B cell (primary cell): ENCODE results near the gene P2RX2. TPM values are rescaled to one million over a fixed set of nuclear protein-coding genes. Genes with fewer than 3 reads are reported as not detected.

ENCODE experiments used
- ATAC-seq: fragments of 200-7000 bp; cut with Tn5 transposase; one replicate; pipeline ENCODE4 v1.10.0; 2021; ENCODE audit warnings: low read depth, mild to moderate bottlenecking, moderate number of reproducible peaks, moderate library complexity
- CTCF ChIA-PET: fragments of 350-600 bp; sonication (Branson Sonifier 250); formaldehyde crosslinking; loops from one replicate; lab custom pipeline; 2021; ENCODE audit warnings: antibody characterized with exemption, inconsistent platforms; lab: Charles Lee
- POLR2A ChIA-PET: fragments of 350-600 bp; sonication (Branson Sonifier 250); formaldehyde crosslinking; loops from one replicate; lab custom pipeline; 2021; ENCODE audit warnings: antibody characterized with exemption; lab: Charles Lee
- DNase-seq: peaks from one replicate; pipeline ENCODE4 v3.0.0; 2013
- H2AFZ ChIP-seq: 2 replicates; pipeline ENCODE4 v1.6.1; 2012; ENCODE audit warnings: mild to moderate bottlenecking, low read depth, low read length; ENCODE audit not compliant: insufficient read depth, poor library complexity, severe bottlenecking
- H3K27ac ChIP-seq, 2 donors: 1 replicate in 1 of 2; 2 replicates in 1 of 2; pipeline ENCODE4 v1.5.1; 2012 to 2013; ENCODE audit warnings: low read length in 2 of 2, mild to moderate bottlenecking in 2 of 2, moderate library complexity in 1 of 2
- H3K27me3 ChIP-seq, 4 experiments: fragments of 200-600 bp in 1 of 4; sonication (generic) in 1 of 4; replicated peaks in 1 of 4; 1 replicate in 2 of 4; 2 replicates in 2 of 4; pipeline versions ENCODE4 v1.6.1 to v1.7.0; 2013 to 2016; ENCODE audit warnings: low read length in 3 of 4, mild to moderate bottlenecking in 2 of 4, mixed read lengths in 1 of 4, moderate library complexity in 1 of 4; ENCODE audit not compliant: insufficient read depth in 4 of 4, control insufficient read depth in 3 of 4; ENCODE audit errors: control extremely low read depth in 1 of 4
- H3K36me3 ChIP-seq, 2 experiments: replicated peaks in 1 of 2; 1 replicate in 1 of 2; 2 replicates in 1 of 2; pipeline versions ENCODE4 v1.6.1 to v1.7.1; 2013; ENCODE audit warnings: low read length in 1 of 2; ENCODE audit not compliant: insufficient read depth in 2 of 2, control insufficient read depth in 1 of 2; ENCODE audit errors: control extremely low read depth in 1 of 2, extremely low read depth in 1 of 2
- H3K4me1 ChIP-seq, 2 donors: fragments of 200-600 bp in 1 of 2; sonication (generic) in 1 of 2; 1 replicate in 1 of 2; 2 replicates in 1 of 2; pipeline versions ENCODE4 v1.5.1 to v1.6.1; 2013 to 2017; ENCODE audit warnings: low read length in 2 of 2; ENCODE audit not compliant: control insufficient read depth in 2 of 2, insufficient read depth in 2 of 2
- H3K4me2 ChIP-seq: replicated peaks from 2 replicates; pipeline ENCODE3; 2012; ENCODE audit warnings: mild to moderate bottlenecking, low read depth, low read length; ENCODE audit not compliant: poor library complexity, severe bottlenecking
- H3K4me3 ChIP-seq, 5 experiments: fragments of 200-600 bp in 1 of 5; sonication (generic) in 1 of 5; 1 replicate in 3 of 5; 2 replicates in 2 of 5; pipeline versions ENCODE4 v1.5.1 to v1.7.0; 2011 to 2016; ENCODE audit warnings: low read length in 4 of 5, mild to moderate bottlenecking in 4 of 5, low read depth in 2 of 5, control low read depth in 1 of 5, moderate library complexity in 1 of 5; ENCODE audit not compliant: insufficient read depth in 1 of 5; ENCODE audit errors: control extremely low read depth in 1 of 5, extremely low read depth in 1 of 5
- H3K79me2 ChIP-seq: fragments of 200-600 bp; sonication (generic); one replicate; pipeline ENCODE4 v1.6.0; 2016; ENCODE audit warnings: low read length; ENCODE audit not compliant: control insufficient read depth, insufficient read depth
- H3K9ac ChIP-seq: fragments of 200-600 bp; sonication (generic); 2 replicates; pipeline ENCODE4 v1.6.1; 2017; ENCODE audit warnings: mild to moderate bottlenecking, low read length, moderate library complexity
- H3K9me3 ChIP-seq, 3 donors: one replicate each; pipeline versions ENCODE4 v1.6.1 to v1.7.1; 2013; ENCODE audit warnings: low read length in 2 of 3; ENCODE audit not compliant: control insufficient read depth in 2 of 3, insufficient read depth in 1 of 3; ENCODE audit errors: control extremely low read depth in 1 of 3
- H4K20me1 ChIP-seq: 2 replicates; pipeline ENCODE4 v1.6.0; 2012; ENCODE audit warnings: mild to moderate bottlenecking, low read length; ENCODE audit not compliant: insufficient read depth, control insufficient read depth, poor library complexity, severe bottlenecking
- H3K27ac Mint-ChIP-seq: one replicate; pipeline ENCODE4 v1.8.0; 2021; ENCODE audit warnings: mixed read lengths
- H3K27me3 Mint-ChIP-seq: one replicate; pipeline ENCODE4 v1.8.0; 2021; ENCODE audit warnings: mixed read lengths
- H3K4me1 Mint-ChIP-seq: one replicate; pipeline ENCODE4 v1.8.0; 2021; ENCODE audit warnings: mixed read lengths
- H3K4me3 Mint-ChIP-seq: one replicate; pipeline ENCODE4 v1.8.0; 2021; ENCODE audit warnings: mixed read lengths
- H3K9me3 Mint-ChIP-seq: one replicate; pipeline ENCODE4 v1.8.0; 2022; ENCODE audit warnings: mixed read lengths; ENCODE audit not compliant: insufficient read depth
- CTCF ChIP-seq: fragments of 200-600 bp; IDR thresholded peaks from one replicate; pipeline ENCODE4 v1.8.0; 2022; ENCODE audit warnings: antibody characterized with exemption, mild to moderate bottlenecking
- EZH2 ChIP-seq: IDR thresholded peaks from 2 replicates; pipeline ENCODE4 v1.6.1; 2012; ENCODE audit warnings: borderline replicate concordance, low read depth, mild to moderate bottlenecking, moderate library complexity, low read length; ENCODE audit not compliant: insufficient read depth, poor library complexity, severe bottlenecking
- WGBS: methylation state at CpG from one replicate; pipeline ENCODE4 v1.1.5; 2013; ENCODE audit warnings: missing lambda C conversion rate; ENCODE audit not compliant: insufficient coverage; 5-methylcytosine and 5-hydroxymethylcytosine counted together
- intact Hi-C: fragments of 100-400 bp; cut with micrococcal nuclease; formaldehyde crosslinking; loops from one replicate; pipeline ENCODE4 v1.10.0; 2022
- polyA plus RNA-seq: library from polyadenylated mRNA; depleted of rRNA; stranded (reverse); fragments of >200 nt; gene quantifications from 2 replicates; pipeline ENCODE4 v1.2.3, GENCODE V29; 2012
- total RNA-seq, 2 donors: library from RNA; stranded (reverse); fragments of 120-200 nt in 1 of 2; gene quantifications; 1 replicate in 1 of 2; 2 replicates in 1 of 2; pipeline versions ENCODE4 v1.2.3 to v1.2.4, GENCODE V29; 2013 to 2022

Gene P2RX2
- total and polyA plus RNA-seq, 2 donors (not counting 1 experiment from before 2014, with no cell fraction given): not detected

GRCh38 chr12:132591107-132591935, 27.3 kb upstream of the P2RX2 start:
- H3K27me3 Mint-ChIP-seq: peaks cover 6% of the 10 kb centered on the region
- Histone ChIP-seq H2AFZ (no peak overlapping the region), H3K9ac (no peak overlapping the region), H3K4me2 (no peak overlapping the region), H3K27ac (no peak overlapping the region), H4K20me1 (no peaks in the 10 kb centered on the region), H3K36me3 (no peaks in the 10 kb centered on the region), H3K27me3 (peaks cover 0 to 6% (median 1%) of the 10 kb centered on the region in 4 experiments), H3K79me2 (no peaks in the 10 kb centered on the region), H3K4me3 (no peak overlapping the region), H3K9me3 (peaks cover 0 to 20% (median 0%) of the 10 kb centered on the region in 3 donors), H3K4me1 (no peaks in the 10 kb centered on the region)
- TF ChIP-seq CTCF (no peak), EZH2 (no peak)
- no peak overlapping the region for H3K27ac Mint-ChIP-seq
- 96% methylated on average over 43 of the region's 45 CpGs for WGBS
- ChIA-PET CTCF (no interaction called here), POLR2A (no interaction called here)
- H3K4me1 Mint-ChIP-seq: no peaks in the 10 kb centered on the region
- no peak overlapping the region for H3K4me3 Mint-ChIP-seq
- ATAC-seq: no peak
- DNase-seq: no peak
- intact Hi-C loops: no loop called here
- H3K9me3 Mint-ChIP-seq: no peaks in the 10 kb centered on the region

GRCh38 chr12:132592282-132592970, 26.1 kb upstream of the P2RX2 start:
- Histone ChIP-seq H3K4me3 (no peak overlapping the region), H3K27me3 (peaks cover 0 to 8% (median 1%) of the 10 kb centered on the region in 4 experiments), H3K27ac (no peak overlapping the region), H3K36me3 (no peaks in the 10 kb centered on the region), H3K9ac (no peak overlapping the region), H3K4me1 (peaks cover 3 to 5% of the 10 kb centered on the region in 2 donors), H3K79me2 (no peaks in the 10 kb centered on the region), H2AFZ (no peak overlapping the region), H3K4me2 (no peak overlapping the region), H4K20me1 (peaks cover 2% of the 10 kb centered on the region), H3K9me3 (peaks cover 0 to 20% (median 0%) of the 10 kb centered on the region in 3 donors)
- intact Hi-C loops: no loop called here
- DNase-seq (no peak), ATAC-seq (no peak)
- CTCF ChIA-PET: no interaction called here
- no peak for TF ChIP-seq CTCF
- no peak for TF ChIP-seq EZH2
- Mint-ChIP-seq H3K27ac (no peak overlapping the region), H3K4me3 (no peak overlapping the region), H3K27me3 (peaks cover 6% of the 10 kb centered on the region), H3K9me3 (no peaks in the 10 kb centered on the region), H3K4me1 (peaks cover 3% of the 10 kb centered on the region)
- WGBS: 93% methylated on average over 34 of the region's 38 CpGs
- POLR2A ChIA-PET: no interaction called here
